Bronchial epithelial cell (primary cell): ENCODE data around the gene GPR62. TPM values are rescaled to one million over a fixed set of nuclear protein-coding genes. Genes with fewer than 3 reads are reported as not detected.
A peak's percentile ranks its signal among the peaks of the same experiment; 100 is the strongest.

Experiments used
- DNase-seq: peaks from one replicate; pipeline ENCODE4 v3.0.0-alpha.2; 2010; ENCODE audit warnings: low read depth
- FAIRE-seq: peaks from 2 replicates; lab custom pipeline; 2011; peaks lifted over from hg19 to GRCh38; lab: Jason Lieb, UNC
- H3K27me3 ChIP-seq: 2 replicates; pipeline ENCODE4 v1.5.1; 2011; ENCODE audit warnings: low read length; ENCODE audit not compliant: control insufficient read depth, insufficient read depth
- H3K36me3 ChIP-seq: 2 replicates; pipeline ENCODE4 v1.5.1; 2011; ENCODE audit warnings: low read length; ENCODE audit not compliant: control insufficient read depth, insufficient read depth
- H3K4me3 ChIP-seq: 2 replicates; pipeline ENCODE4 v1.5.1; 2011; ENCODE audit warnings: mild to moderate bottlenecking, low read depth, low read length, control low read depth
- total RNA-seq: library from RNA; depleted of rRNA; stranded (reverse); fragments of >200 nt; gene quantifications from 2 replicates; pipeline ENCODE4 v1.2.1, GENCODE V29; 2014
- TF ChIP-seq, protein P1 (sequence below): IDR thresholded peaks from 2 replicates; pipeline ENCODE4 v1.5.1; 2011; ENCODE audit warnings: mild to moderate bottlenecking, moderate library complexity, low read length, control low read depth, inconsistent platforms; ENCODE audit not compliant: insufficient read depth, severe bottlenecking

GPR62 gene
- total RNA-seq, 1 donor from 2014 or later: not detected

DNA sequence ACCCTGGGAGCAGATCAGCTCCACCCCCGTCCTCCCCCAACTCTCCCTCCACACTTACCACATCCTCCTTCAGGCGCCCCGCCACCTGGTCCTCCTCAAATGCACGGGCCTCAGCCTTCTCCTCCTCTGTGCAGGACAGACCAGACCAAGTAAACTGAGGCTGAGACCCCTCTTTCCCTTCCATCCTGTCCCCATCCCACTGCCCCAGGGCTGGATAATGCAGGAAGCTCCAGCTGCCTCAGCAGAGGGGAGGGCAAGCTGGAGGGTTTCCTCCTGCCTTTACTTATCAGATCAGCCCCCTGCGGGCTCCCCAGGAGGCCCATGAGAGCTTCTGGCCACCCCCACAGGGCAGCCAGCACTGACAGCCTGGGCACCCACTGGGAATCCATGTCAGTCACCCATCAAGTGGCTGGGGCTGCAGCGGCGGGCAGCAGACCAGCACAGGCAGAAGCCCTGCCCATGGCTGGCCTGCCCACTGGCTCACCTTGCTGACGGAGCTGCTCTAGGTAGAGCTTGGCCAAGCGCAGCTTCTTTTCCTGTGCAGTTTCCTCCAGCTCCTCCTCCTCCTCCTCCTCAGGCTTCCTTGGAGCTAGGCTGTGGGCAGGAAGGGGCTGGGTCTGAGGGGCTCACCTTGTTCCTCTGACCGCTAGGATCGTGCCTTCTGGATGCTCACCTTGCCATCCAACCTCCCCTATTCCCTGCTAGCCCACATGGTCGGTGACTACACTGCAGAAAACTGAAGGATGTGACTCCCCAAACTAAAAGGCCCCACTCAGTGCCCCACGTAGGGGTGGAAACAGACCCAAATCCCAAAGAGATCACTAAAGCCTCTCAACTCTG, 17.4 kb upstream of the GPR62 start:
- Histone ChIP-seq H3K27me3 (no peaks in the 10 kb centered on the region), H3K36me3 (peaks cover 43% of the 10 kb centered on the region), H3K4me3 (no peak overlapping the region)
- DNase-seq: no peak
- TF ChIP-seq, protein P1, sequence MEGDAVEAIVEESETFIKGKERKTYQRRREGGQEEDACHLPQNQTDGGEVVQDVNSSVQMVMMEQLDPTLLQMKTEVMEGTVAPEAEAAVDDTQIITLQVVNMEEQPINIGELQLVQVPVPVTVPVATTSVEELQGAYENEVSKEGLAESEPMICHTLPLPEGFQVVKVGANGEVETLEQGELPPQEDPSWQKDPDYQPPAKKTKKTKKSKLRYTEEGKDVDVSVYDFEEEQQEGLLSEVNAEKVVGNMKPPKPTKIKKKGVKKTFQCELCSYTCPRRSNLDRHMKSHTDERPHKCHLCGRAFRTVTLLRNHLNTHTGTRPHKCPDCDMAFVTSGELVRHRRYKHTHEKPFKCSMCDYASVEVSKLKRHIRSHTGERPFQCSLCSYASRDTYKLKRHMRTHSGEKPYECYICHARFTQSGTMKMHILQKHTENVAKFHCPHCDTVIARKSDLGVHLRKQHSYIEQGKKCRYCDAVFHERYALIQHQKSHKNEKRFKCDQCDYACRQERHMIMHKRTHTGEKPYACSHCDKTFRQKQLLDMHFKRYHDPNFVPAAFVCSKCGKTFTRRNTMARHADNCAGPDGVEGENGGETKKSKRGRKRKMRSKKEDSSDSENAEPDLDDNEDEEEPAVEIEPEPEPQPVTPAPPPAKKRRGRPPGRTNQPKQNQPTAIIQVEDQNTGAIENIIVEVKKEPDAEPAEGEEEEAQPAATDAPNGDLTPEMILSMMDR: no peak
- FAIRE-seq: no peak

GRCh38 chr3:51938780-51939425, 16.3 kb upstream of the GPR62 start:
- H3K4me3 ChIP-seq: no peak overlapping the region
- H3K27me3 ChIP-seq: no peaks in the 10 kb centered on the region
- TF ChIP-seq, protein P1: no peak
- peaks cover 33% of the 10 kb centered on the region for H3K36me3 ChIP-seq
- FAIRE-seq (no peak), DNase-seq (no peak)

DNA sequence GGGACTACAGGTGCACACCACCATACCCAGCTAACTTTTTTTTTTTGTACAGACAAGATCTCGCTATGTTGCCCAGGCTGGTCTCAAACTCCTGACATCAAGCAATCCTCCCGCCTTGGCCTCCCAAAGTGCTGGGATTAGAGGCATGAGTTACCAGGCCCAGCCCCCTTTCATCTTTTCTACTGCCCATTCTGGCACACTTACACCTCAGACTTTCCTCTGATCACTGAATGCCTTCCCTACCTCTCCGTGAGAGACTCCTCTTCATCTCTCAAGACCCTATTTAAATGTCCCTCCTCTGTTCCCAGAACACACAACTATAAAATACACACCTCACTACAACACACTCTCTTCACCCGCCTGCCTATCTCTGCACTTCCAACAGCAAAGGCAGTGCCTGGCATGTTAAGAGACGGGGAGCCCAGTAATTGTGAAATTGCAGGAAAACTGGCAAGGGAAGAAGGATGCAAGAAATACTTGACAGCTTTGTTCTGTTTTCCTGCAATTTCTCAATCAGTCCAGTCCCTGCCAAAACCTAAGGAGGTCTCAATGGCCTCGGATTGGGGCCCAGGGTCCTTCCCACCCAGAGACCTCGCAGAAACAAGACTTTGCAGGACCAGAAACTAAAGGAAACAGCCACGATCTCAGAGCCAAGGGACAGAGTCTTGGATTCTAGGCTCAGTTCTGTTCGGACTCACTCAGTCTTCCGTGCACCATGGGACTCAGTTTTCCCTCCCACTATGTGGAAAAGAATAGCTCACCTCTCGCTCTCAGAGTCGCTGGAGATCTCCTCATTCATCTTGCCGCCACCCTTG, 14.3 kb upstream of the GPR62 start:
- Histone ChIP-seq H3K4me3 (peak overlapping the region; percentile 93), H3K36me3 (peaks cover 21% of the 10 kb centered on the region), H3K27me3 (no peaks in the 10 kb centered on the region)
- DNase-seq (no peak), FAIRE-seq (peak; percentile 96)
- TF ChIP-seq, protein P1: no peak

DNA sequence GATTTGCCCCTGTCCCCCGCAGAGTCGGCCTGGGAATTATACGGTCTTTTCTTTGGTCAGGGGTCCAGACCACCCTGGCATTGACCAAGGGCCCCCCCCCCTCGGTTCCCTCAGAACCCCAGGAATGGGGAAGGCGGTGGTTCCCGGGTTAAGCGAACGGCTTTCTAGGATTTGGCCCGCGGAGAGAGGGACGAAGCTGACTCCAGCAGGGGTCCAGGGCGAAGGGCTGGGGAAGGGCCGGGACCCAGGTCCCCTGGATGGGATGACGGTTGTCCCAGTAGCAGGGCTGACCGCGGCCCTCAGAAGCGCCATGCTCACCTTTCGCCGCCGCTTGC, 13.8 kb upstream of the GPR62 start:
- Histone ChIP-seq H3K27me3 (no peaks in the 10 kb centered on the region), H3K36me3 (peaks cover 17% of the 10 kb centered on the region), H3K4me3 (peak overlapping the region; percentile 93)
- TF ChIP-seq, protein P1: no peak
- DNase-seq (no peak), FAIRE-seq (no peak)

GRCh38 chr3:51941798-51942602, 13.2 kb upstream of the GPR62 start, which contains the start of the genes PARP3 and RRP9:
Gene PARP3 (plus strand): TSS chr3:51942363. CDS start chr3:51943356, 993 bp downstream.
Gene RRP9 (minus strand): TSS chr3:51941904. CDS start chr3:51941867, 37 bp downstream.
- FAIRE-seq (peak; percentile 94), DNase-seq (peak; percentile 99)
- TF ChIP-seq, protein P1: peak; percentile 100
- no peaks in the 10 kb centered on the region for H3K27me3 ChIP-seq
- peak within 1 kb of the TSS; percentile 93 for H3K4me3 ChIP-seq
- H3K36me3 ChIP-seq: peaks cover 15% of the 10 kb centered on the region
